GM21390 (cell line): ENCODE results near the gene SMAD6.
"Not testable (repeated sequence)": the region's sequence is repeated elsewhere in the genome, so short reads cannot be mapped to it uniquely, and the experiment has no call there.

Experiments used
- ATAC-seq: cut with Tn5 transposase; IDR thresholded peaks from one replicate; pipeline ENCODE4 v1.9.1; 2021; ENCODE audit not compliant: unreplicated experiment

The SMAD6 gene

GRCh38 chr15:66755298-66756068 is 53.4 kb downstream of the SMAD6 start:
- no peak for ATAC-seq

- ATAC-seq: no peak
These were observed 54.3 kb downstream of the SMAD6 start for GRCh38 chr15:66756295-66756694.

GRCh38 chr15:66757030-66757429 is 55.0 kb downstream of the SMAD6 start:
- ATAC-seq: no peak

GRCh38 chr15:66757521-66757920 is 55.5 kb downstream of the SMAD6 start:
- no peak for ATAC-seq

GRCh38 chr15:66758217-66758616 is 56.2 kb downstream of the SMAD6 start:
- ATAC-seq: not testable (repeated sequence)

GRCh38 chr15:66758844-66759243 is 56.8 kb downstream of the SMAD6 start:
- no peak for ATAC-seq

- no peak for ATAC-seq
These were observed 58.3 kb downstream of the SMAD6 start for GRCh38 chr15:66760097-66760967.

GRCh38 chr15:66760968-66761725 is 59.1 kb downstream of the SMAD6 start:
- no peak for ATAC-seq

- ATAC-seq: no peak
These were observed 59.9 kb downstream of the SMAD6 start for GRCh38 chr15:66761726-66762595.

GRCh38 chr15:66763186-66764071 is 61.4 kb downstream of the SMAD6 start:
- ATAC-seq: no peak

- ATAC-seq: no peak
These were observed 62.2 kb downstream of the SMAD6 start for GRCh38 chr15:66764072-66764786.

GRCh38 chr15:66765478-66766281 is 63.6 kb downstream of the SMAD6 start:
- ATAC-seq: no peak

GRCh38 chr15:66766282-66767230 is 64.5 kb downstream of the SMAD6 start:
- ATAC-seq: no peak

- ATAC-seq: no peak
These were observed 65.2 kb downstream of the SMAD6 start for GRCh38 chr15:66767240-66767659.

GRCh38 chr15:66768987-66769386 is 67.0 kb downstream of the SMAD6 start:
- ATAC-seq: no peak

GRCh38 chr15:66770518-66771350 is 68.7 kb downstream of the SMAD6 start:
- ATAC-seq: no peak
